Gastrocnemius medialis (tissue), 4 donors: ENCODE data around the gene RAI1. TPM values are rescaled to one million over a fixed set of nuclear protein-coding genes. Genes with fewer than 3 reads are reported as not detected.
A peak's percentile ranks its signal among the peaks of the same experiment; 100 is the strongest.

ENCODE experiments used
- ATAC-seq, 2 donors: fragments of 150-250 bp; one replicate each; pipeline ENCODE4 v1.9.1; 2016
- DNase-seq, 2 donors: peaks; one replicate each; pipeline ENCODE4 v3.0.0-alpha.2; 2019
- H3K27ac ChIP-seq, 4 donors: fragments of 200-600 bp; sonication (generic); 1 replicate in 1 of 4; 2 replicates in 3 of 4; pipeline ENCODE4 v1.5.1; 2016 to 2018; ENCODE audit warnings: mild to moderate bottlenecking in 2 of 4, moderate library complexity in 1 of 4
- H3K27me3 ChIP-seq, 3 donors: fragments of 200-600 bp; sonication (generic) in 2 of 3; 1 replicate in 1 of 3; 2 replicates in 2 of 3; pipeline versions ENCODE4 v1.5.1 to v1.6.0; 2016 to 2019; ENCODE audit warnings: mild to moderate bottlenecking in 1 of 3, moderate library complexity in 1 of 3
- H3K36me3 ChIP-seq, 2 donors: fragments of 200-600 bp; sonication (generic) in 1 of 2; one replicate each; pipeline ENCODE4 v1.5.1; 2017 to 2018
- H3K4me1 ChIP-seq, 2 donors: fragments of 200-600 bp; sonication (generic) in 1 of 2; one replicate each; pipeline ENCODE4 v1.5.1; 2016 to 2017; ENCODE audit warnings: mild to moderate bottlenecking in 2 of 2
- H3K4me3 ChIP-seq, 4 donors: fragments of 200-600 bp; sonication (generic) in 3 of 4; 1 replicate in 1 of 4; 2 replicates in 3 of 4; pipeline ENCODE4 v1.5.1; 2016 to 2019; ENCODE audit warnings: mild to moderate bottlenecking in 2 of 4
- H3K9me3 ChIP-seq, 3 donors: fragments of 200-600 bp; sonication (generic) in 2 of 3; 1 replicate in 1 of 3; 2 replicates in 2 of 3; pipeline ENCODE4 v1.5.1; 2016 to 2019
- POLR2A ChIP-seq, 2 donors: fragments of 450-650 bp; IDR thresholded peaks; one replicate each; pipeline ENCODE4 v1.6.1; 2017; ENCODE audit warnings: antibody characterized with exemption in 2 of 2, mild to moderate bottlenecking in 2 of 2, moderate library complexity in 2 of 2
- in situ Hi-C, 4 donors: fragments of 200-750 bp; cut with MboI; loops; one replicate each; pipeline versions ENCODE4 v1.15.0 to v1.8.0; 2017; ENCODE audit warnings: low sequenced_read_pairs in 4 of 4
- intact Hi-C: fragments of 100-400 bp; cut with DNase I; formaldehyde crosslinking; loops from one replicate; pipeline ENCODE4 v1.15.1; 2023; ENCODE audit warnings: low total_unique reads
- total RNA-seq, 4 donors: library from RNA; depleted of rRNA; stranded (reverse); fragments of >200 nt; gene quantifications; one replicate each; pipeline versions ENCODE4 v1.1.0 to v1.2.3, GENCODE V29; 2016
- TF ChIP-seq, protein P1 (sequence below), 5 experiments: fragments of 450-650 bp in 3 of 5; fragments of 200-600 bp in 2 of 5; sonication (generic) in 2 of 5; IDR thresholded peaks in 4 of 5; conservative IDR thresholded peaks in 1 of 5; 1 replicate in 4 of 5; 2 replicates in 1 of 5; pipeline ENCODE4 v1.5.1; 2016 to 2019; ENCODE audit warnings: antibody characterized with exemption in 5 of 5, mild to moderate bottlenecking in 3 of 5, moderate library complexity in 3 of 5

The RAI1 gene
- total RNA-seq, 4 donors from 2014 or later = 2.1 to 6.7 (median 4.3) TPM

- Histone ChIP-seq H3K4me1 (peaks cover 47 to 65% of the 10 kb centered on the region in 2 donors), H3K9me3 (no peaks in the 10 kb centered on the region), H3K36me3 (no peaks in the 10 kb centered on the region), H3K27ac (peak overlapping the region; percentile 58 to 74 (median 70)), H3K27me3 (no peaks in the 10 kb centered on the region), H3K4me3 (no peak overlapping the region)
- TF ChIP-seq, protein P1, sequence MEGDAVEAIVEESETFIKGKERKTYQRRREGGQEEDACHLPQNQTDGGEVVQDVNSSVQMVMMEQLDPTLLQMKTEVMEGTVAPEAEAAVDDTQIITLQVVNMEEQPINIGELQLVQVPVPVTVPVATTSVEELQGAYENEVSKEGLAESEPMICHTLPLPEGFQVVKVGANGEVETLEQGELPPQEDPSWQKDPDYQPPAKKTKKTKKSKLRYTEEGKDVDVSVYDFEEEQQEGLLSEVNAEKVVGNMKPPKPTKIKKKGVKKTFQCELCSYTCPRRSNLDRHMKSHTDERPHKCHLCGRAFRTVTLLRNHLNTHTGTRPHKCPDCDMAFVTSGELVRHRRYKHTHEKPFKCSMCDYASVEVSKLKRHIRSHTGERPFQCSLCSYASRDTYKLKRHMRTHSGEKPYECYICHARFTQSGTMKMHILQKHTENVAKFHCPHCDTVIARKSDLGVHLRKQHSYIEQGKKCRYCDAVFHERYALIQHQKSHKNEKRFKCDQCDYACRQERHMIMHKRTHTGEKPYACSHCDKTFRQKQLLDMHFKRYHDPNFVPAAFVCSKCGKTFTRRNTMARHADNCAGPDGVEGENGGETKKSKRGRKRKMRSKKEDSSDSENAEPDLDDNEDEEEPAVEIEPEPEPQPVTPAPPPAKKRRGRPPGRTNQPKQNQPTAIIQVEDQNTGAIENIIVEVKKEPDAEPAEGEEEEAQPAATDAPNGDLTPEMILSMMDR (IDR thresholded peaks at IDR 0.05 in 4 of 5, conservative IDR thresholded peaks at IDR 0.05 in 1 of 5) = no peak
- TF ChIP-seq POLR2A (IDR thresholded peaks at IDR 0.05) = no peak
- ATAC-seq (no peak), DNase-seq (no peak)
- in situ Hi-C loops = no loop called here
- intact Hi-C loops = no loop called here
Observed at GRCh38 chr17:17831208-17832031, 150.2 kb downstream of the RAI1 start.

GRCh38 chr17:17832032-17832363 is 150.7 kb downstream of the RAI1 start:
- H3K27me3 ChIP-seq = no peaks in the 10 kb centered on the region
- ATAC-seq (no peak), DNase-seq (no peak)
- in situ Hi-C loops = no loop called here
- H3K4me3 ChIP-seq = no peak overlapping the region
- TF ChIP-seq POLR2A (IDR thresholded peaks at IDR 0.05) = no peak
- TF ChIP-seq, protein P1 (IDR thresholded peaks at IDR 0.05 in 4 of 5, conservative IDR thresholded peaks at IDR 0.05 in 1 of 5) = no peak
- peaks cover 43 to 62% of the 10 kb centered on the region in 2 donors for H3K4me1 ChIP-seq
- intact Hi-C loops = no loop called here
- H3K9me3 ChIP-seq = no peaks in the 10 kb centered on the region
- no peaks in the 10 kb centered on the region for H3K36me3 ChIP-seq
- peak overlapping the region in 3 of 4 donors; percentile 69 to 74 (median 70) for H3K27ac ChIP-seq

- Histone ChIP-seq H3K4me1 (peaks cover 61 to 69% of the 10 kb centered on the region in 2 donors), H3K4me3 (no peak overlapping the region), H3K27me3 (no peaks in the 10 kb centered on the region), H3K36me3 (no peaks in the 10 kb centered on the region), H3K27ac (peak overlapping the region; percentile 97 to 100 (median 99)), H3K9me3 (no peaks in the 10 kb centered on the region)
- DNase-seq (no peak), ATAC-seq (no peak)
- in situ Hi-C loops (no loop called here), intact Hi-C loops (no loop called here)
- TF ChIP-seq, protein P1 (IDR thresholded peaks at IDR 0.05 in 4 of 5, conservative IDR thresholded peaks at IDR 0.05 in 1 of 5) = no peak
- TF ChIP-seq POLR2A (IDR thresholded peaks at IDR 0.05) = no peak
Observed at GRCh38 chr17:17833658-17834357, 152.6 kb downstream of the RAI1 start.

DNA sequence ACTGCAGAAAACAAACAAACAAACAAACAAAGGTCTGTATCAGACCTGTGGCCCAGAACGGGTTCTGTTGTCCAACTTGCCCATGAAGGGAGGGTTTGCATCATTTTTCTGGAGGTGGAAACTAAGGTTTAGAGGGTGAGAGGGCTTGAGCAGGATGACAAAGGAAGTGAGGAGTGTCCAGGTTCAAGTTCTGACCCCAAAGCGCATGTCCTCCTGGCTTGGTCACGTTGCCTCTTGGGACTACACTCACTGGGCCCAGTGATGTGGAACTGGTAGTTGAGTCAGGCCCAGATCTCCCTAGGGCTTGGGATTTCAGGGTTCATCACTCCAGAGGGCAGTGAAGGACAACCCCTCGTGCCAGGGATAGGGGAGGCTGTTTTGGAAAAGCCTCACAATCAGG is 153.7 kb downstream of the RAI1 start:
- no peak for DNase-seq
- Histone ChIP-seq H3K27me3 (no peaks in the 10 kb centered on the region), H3K4me1 (peaks cover 66 to 71% of the 10 kb centered on the region in 2 donors), H3K4me3 (peak overlapping the region in 2 of 4 donors; percentile 44 to 79), H3K9me3 (no peaks in the 10 kb centered on the region), H3K36me3 (no peaks in the 10 kb centered on the region), H3K27ac (peak overlapping the region; percentile 97 to 100 (median 99))
- intact Hi-C loops (no loop called here), in situ Hi-C loops (no loop called here)
- no peak for TF ChIP-seq POLR2A (IDR thresholded peaks at IDR 0.05)
- TF ChIP-seq, protein P1 (IDR thresholded peaks at IDR 0.05 in 4 of 5, conservative IDR thresholded peaks at IDR 0.05 in 1 of 5) = no peak
- ATAC-seq = no peak
